ENCODE data around the gene CA9. TPM values are rescaled to one million over a fixed set of nuclear protein-coding genes. Genes with fewer than 3 reads are reported as not detected.

Gene CA9
- total and polyA plus RNA-seq, 2 donors (not counting 3 experiments of a cell fraction or from before 2014, with no cell fraction given): 0.18 TPM; not detected in 1

GRCh38 chr9:35700031-35700430 is 26.3 kb downstream of the CA9 start:
- no peak for FAIRE-seq
- Histone ChIP-seq H3K4me3 (replicated peaks in 1 of 3; ENCODE audit: insufficient read depth in 1 of 3, low read depth in 1 of 3, low read length in 3 of 3) (no peak overlapping the region), H3K4me2 (ENCODE audit: insufficient read depth, low read length) (no peak overlapping the region), H2AFZ (ENCODE audit: low read depth, low read length) (no peak overlapping the region), H4K20me1 (replicated peaks; ENCODE audit: control insufficient read depth, extremely low read depth, insufficient read depth, low read length) (no peaks in the 10 kb centered on the region), H3K9me3 (replicated peaks; ENCODE audit: control insufficient read depth, insufficient read depth, low read length) (no peaks in the 10 kb centered on the region), H3K9me1 (replicated peaks; ENCODE audit: control insufficient read depth, extremely low read depth, insufficient read depth, low read length) (no peaks in the 10 kb centered on the region), H3K4me1 (ENCODE audit: control insufficient read depth, extremely low read depth, insufficient read depth, low read length) (no peaks in the 10 kb centered on the region), H3K79me2 (ENCODE audit: control insufficient read depth, insufficient read depth, low read length) (no peaks in the 10 kb centered on the region), H3K36me3 (ENCODE audit: control insufficient read depth in 2 of 2, extremely low read depth in 1 of 2, insufficient read depth in 2 of 2, low read length in 2 of 2) (peaks cover 58 to 82% of the 10 kb centered on the region in 2 experiments), H3K27ac (ENCODE audit: insufficient read depth, low read depth, low read length) (no peak overlapping the region), H3K27me3 (ENCODE audit: control insufficient read depth in 2 of 2, insufficient read depth in 2 of 2, low read length in 2 of 2) (no peaks in the 10 kb centered on the region), H3K9ac (replicated peaks; ENCODE audit: extremely low read depth, insufficient read depth, low read length) (no peak overlapping the region)
- no TSS peak for BruUV-seq (replicated peaks)
- no peak for DNase-seq (ENCODE audit: low read depth, low spot score)
- dilution Hi-C loops (cut with MboI; ENCODE audit: extremely low pct_ligation_motif_present, low sequenced_read_pairs) (no loop called here), intact Hi-C loops (cut with micrococcal nuclease) (no loop called here)
- POLR2A ChIA-PET: no interaction called here
- TF ChIP-seq CTCF (IDR thresholded peaks at IDR 0.05; ENCODE audit: extremely low read depth in 1 of 2, insufficient read depth in 1 of 2, low read depth in 1 of 2, low read length in 2 of 2) (no peak), MYC (IDR thresholded peaks at IDR 0.05; ENCODE audit: low read depth, low read length) (no peak), MAX (IDR thresholded peaks at IDR 0.05; ENCODE audit: insufficient read depth, insufficient read length) (no peak), JUN (IDR thresholded peaks at IDR 0.05; ENCODE audit: borderline replicate concordance, insufficient read depth, insufficient read length, low read depth) (no peak), POLR2A (IDR thresholded peaks at IDR 0.05; ENCODE audit: low read depth, low read length) (no peak), GATA2 (IDR thresholded peaks at IDR 0.05; ENCODE audit: insufficient read depth, insufficient read length, low read depth, low read length) (no peak), FOS (IDR thresholded peaks at IDR 0.05; ENCODE audit: borderline replicate concordance, insufficient read depth, low read length) (no peak), EZH2 (IDR thresholded peaks at IDR 0.05; ENCODE audit: borderline replicate concordance, low read depth, low read length, severe bottlenecking) (no peak), POLR2AphosphoS5 (IDR thresholded peaks at IDR 0.05; ENCODE audit: insufficient read depth, low read depth, low read length) (no peak)
- CTCF ChIA-PET: interaction anchor here (5.4 kb wide), 1 partner anchor 18 kb away, joined by 53 read pairs; no protein-coding TSS in a partner anchor
